Ascending aorta (tissue), 2 donors: ENCODE results near the gene KICS2. TPM values are rescaled to one million over a fixed set of nuclear protein-coding genes. Genes with fewer than 3 reads are reported as not detected.
A peak's percentile ranks its signal among the peaks of the same experiment; 100 is the strongest.

Experiments
- DNase-seq, 2 donors: peaks; one replicate each; pipeline ENCODE4 v3.0.0-alpha.2; 2019; ENCODE audit warnings: low spot score in 2 of 2
- H3K27ac ChIP-seq, 2 donors: fragments of 200-600 bp; sonication (generic); one replicate each; pipeline ENCODE4 v1.5.1; 2016 to 2017; ENCODE audit warnings: mild to moderate bottlenecking in 1 of 2
- H3K27me3 ChIP-seq: fragments of 200-600 bp; sonication (generic); one replicate; pipeline ENCODE4 v1.5.1; 2017
- H3K36me3 ChIP-seq, 2 donors: fragments of 200-600 bp; sonication (generic); one replicate each; pipeline ENCODE4 v1.5.1; 2016
- H3K4me1 ChIP-seq, 2 donors: fragments of 200-600 bp; sonication (generic); one replicate each; pipeline ENCODE4 v1.5.1; 2016 to 2017; ENCODE audit warnings: mild to moderate bottlenecking in 1 of 2
- H3K4me3 ChIP-seq, 2 donors: fragments of 200-600 bp; sonication (generic); one replicate each; pipeline ENCODE4 v1.5.1; 2016 to 2017; ENCODE audit warnings: mild to moderate bottlenecking in 1 of 2
- H3K9me3 ChIP-seq, 2 donors: fragments of 200-600 bp; sonication (generic); one replicate each; pipeline ENCODE4 v1.5.1; 2016
- intact Hi-C: fragments of 100-400 bp; cut with DNase I; formaldehyde crosslinking; loops from one replicate; pipeline ENCODE4 v1.15.1; 2023
- total RNA-seq: library from RNA; depleted of rRNA; stranded (reverse); fragments of >200 nt; gene quantifications from one replicate; pipeline ENCODE4 v1.1.0, GENCODE V29; 2016
- TF ChIP-seq, protein P1 (sequence below), 3 experiments: fragments of 200-600 bp in 2 of 3; fragments of 450-650 bp in 1 of 3; sonication (generic) in 2 of 3; IDR thresholded peaks; one replicate each; pipeline ENCODE4 v1.5.1; 2016 to 2019; ENCODE audit warnings: antibody characterized with exemption in 3 of 3, mild to moderate bottlenecking in 1 of 3, moderate library complexity in 1 of 3

The KICS2 gene
- total RNA-seq, 1 donor from 2014 or later, result 0.75 TPM

DNA sequence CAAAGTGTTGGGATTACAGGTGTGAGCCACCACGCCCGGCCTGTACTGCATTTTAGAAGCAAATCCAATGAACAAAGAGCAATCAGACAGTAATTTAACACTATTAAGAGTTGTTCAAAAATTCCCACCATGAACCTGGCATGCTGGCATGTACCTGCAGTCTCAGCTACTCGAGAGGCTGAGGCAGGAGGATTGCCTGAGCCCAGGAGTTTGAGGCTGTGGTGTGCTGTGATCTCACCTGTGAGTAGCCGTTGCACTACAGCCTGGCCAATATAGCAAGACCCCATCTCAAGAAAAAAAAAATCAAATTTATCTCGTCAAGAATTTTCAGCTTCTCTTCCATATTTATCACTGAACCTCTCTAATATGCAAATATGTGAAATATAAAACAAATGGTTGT lies 39.7 kb upstream of the KICS2 start:
- intact Hi-C loops, result no loop called here
- no peaks in the 10 kb centered on the region for H3K4me1 ChIP-seq
- H3K27ac ChIP-seq, result no peak overlapping the region
- no peaks in the 10 kb centered on the region for H3K36me3 ChIP-seq
- H3K4me3 ChIP-seq, result no peak overlapping the region
- no peaks in the 10 kb centered on the region for H3K9me3 ChIP-seq
- no peak for DNase-seq
- no peaks in the 10 kb centered on the region for H3K27me3 ChIP-seq
- TF ChIP-seq, protein P1, sequence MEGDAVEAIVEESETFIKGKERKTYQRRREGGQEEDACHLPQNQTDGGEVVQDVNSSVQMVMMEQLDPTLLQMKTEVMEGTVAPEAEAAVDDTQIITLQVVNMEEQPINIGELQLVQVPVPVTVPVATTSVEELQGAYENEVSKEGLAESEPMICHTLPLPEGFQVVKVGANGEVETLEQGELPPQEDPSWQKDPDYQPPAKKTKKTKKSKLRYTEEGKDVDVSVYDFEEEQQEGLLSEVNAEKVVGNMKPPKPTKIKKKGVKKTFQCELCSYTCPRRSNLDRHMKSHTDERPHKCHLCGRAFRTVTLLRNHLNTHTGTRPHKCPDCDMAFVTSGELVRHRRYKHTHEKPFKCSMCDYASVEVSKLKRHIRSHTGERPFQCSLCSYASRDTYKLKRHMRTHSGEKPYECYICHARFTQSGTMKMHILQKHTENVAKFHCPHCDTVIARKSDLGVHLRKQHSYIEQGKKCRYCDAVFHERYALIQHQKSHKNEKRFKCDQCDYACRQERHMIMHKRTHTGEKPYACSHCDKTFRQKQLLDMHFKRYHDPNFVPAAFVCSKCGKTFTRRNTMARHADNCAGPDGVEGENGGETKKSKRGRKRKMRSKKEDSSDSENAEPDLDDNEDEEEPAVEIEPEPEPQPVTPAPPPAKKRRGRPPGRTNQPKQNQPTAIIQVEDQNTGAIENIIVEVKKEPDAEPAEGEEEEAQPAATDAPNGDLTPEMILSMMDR (IDR thresholded peaks at IDR 0.05), result no peak

DNA sequence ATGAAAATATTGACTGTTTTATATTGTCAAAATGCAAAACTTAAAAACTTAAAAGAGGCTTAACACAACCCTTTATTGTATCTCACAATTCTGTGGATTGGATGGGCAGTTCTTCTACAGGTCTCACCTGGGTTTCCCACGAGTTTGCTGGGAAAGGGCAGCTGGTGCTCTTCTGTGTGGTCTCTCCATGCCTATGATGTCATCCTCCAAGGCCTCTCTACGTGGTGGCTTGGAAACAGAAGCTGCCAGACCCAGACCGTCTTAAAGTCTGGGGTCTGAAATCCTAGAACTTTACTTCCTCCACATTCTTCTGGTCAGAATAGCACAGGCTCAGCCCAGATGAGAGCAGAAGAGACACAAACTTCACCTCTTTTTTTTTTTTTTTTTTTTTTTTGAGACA lies 36.5 kb upstream of the KICS2 start:
- Histone ChIP-seq H3K36me3 (no peaks in the 10 kb centered on the region), H3K4me1 (no peaks in the 10 kb centered on the region), H3K9me3 (no peaks in the 10 kb centered on the region), H3K4me3 (no peak overlapping the region), H3K27me3 (no peaks in the 10 kb centered on the region), H3K27ac (no peak overlapping the region)
- TF ChIP-seq, protein P1 (IDR thresholded peaks at IDR 0.05), result no peak
- intact Hi-C loops, result loop anchor here (10.0 kb wide), 2 partner anchors 594 to 1154 kb away; partner anchors contain the start of gene DPY19L2
- no peak for DNase-seq

DNA sequence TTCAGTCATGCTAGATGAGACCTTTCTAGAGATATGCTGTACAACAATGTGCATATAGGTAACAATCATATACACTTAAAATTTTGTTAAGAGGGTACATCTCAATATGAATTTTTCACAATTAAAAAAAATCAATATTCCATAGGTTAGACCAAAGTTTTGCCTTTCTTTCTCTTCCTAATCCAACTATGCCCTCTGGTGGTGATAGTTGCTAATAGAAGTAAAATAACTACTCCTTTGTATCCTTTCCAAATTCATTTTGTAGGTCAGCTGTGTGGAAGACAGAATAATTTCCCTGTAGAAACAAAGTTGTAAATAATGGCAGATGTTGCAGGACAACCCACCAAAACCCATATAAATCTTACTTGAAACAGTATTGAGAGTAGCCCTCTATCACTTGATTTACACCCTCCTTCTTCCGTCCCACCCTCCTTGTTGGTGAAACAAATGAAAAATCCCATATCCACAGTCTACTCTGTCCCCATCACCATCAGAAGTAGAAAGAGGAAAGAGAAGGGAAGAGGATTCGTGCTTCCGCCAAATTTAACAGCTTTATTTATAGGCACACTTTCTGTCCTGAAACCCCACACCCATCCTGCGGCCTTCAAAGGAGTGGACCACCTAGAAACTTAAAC lies 34.2 kb upstream of the KICS2 start:
- Histone ChIP-seq H3K9me3 (no peaks in the 10 kb centered on the region), H3K27ac (no peak overlapping the region), H3K36me3 (no peaks in the 10 kb centered on the region), H3K4me1 (peaks cover 0 to 9% of the 10 kb centered on the region in 2 donors), H3K27me3 (no peaks in the 10 kb centered on the region), H3K4me3 (no peak overlapping the region)
- intact Hi-C loops, result loop anchor here (1.0 to 10.0 kb wide), 4 partner anchors 416 to 1151 kb away; partner anchors contain the start of gene DPY19L2
- TF ChIP-seq, protein P1 (IDR thresholded peaks at IDR 0.05), result peak; percentile 44 to 74 (median 59)
- no peak for DNase-seq

DNA sequence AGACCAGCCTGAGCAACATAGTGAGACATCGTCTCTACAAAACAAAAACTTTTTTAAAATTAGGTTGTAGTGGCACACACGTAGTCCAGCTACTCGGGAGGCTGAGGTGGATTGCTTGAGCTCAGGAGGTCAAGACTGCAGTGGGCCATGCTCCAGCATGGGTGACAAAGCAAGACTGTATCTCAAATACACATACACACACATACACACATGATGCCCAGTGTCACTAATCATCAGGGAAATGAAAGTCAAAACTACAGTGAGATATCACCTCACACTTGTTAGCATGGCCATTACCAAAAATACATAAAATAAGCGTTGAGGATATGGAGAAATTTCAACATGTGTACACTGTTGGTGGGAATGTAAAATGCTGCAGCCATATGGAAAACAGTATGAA lies 33.2 kb upstream of the KICS2 start:
- TF ChIP-seq, protein P1 (IDR thresholded peaks at IDR 0.05), result no peak
- H3K4me1 ChIP-seq, result peaks cover 0 to 9% of the 10 kb centered on the region in 2 donors
- no peaks in the 10 kb centered on the region for H3K9me3 ChIP-seq
- H3K27ac ChIP-seq, result no peak overlapping the region
- no peaks in the 10 kb centered on the region for H3K36me3 ChIP-seq
- no peak overlapping the region for H3K4me3 ChIP-seq
- intact Hi-C loops, result loop anchor here (10.0 kb wide), 2 partner anchors 590 to 1150 kb away; partner anchors contain the start of gene DPY19L2
- DNase-seq, result no peak
- H3K27me3 ChIP-seq, result no peaks in the 10 kb centered on the region

DNA sequence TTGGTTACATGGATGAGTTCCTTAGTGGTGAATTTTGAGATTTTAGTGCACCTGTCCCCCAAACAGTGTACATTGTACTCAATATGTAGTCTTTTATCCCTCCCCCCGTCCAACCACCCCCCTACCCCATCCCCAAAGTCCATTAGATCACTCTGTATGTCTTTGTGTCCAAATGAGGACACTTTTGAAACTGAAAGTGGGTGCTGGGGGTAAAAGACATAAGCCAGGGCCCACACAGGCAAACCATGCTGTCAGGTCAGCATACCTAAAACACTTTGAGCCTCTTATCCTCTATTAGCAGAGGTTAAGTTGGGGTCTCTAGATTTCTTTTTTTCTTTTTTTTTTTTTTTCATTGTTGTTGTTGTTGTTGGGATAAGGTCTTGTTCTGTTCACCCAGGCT lies 31.3 kb upstream of the KICS2 start:
- H3K27me3 ChIP-seq, result no peaks in the 10 kb centered on the region
- intact Hi-C loops, result loop anchor here (10.0 kb wide), 2 partner anchors 589 to 1149 kb away; partner anchors contain the start of gene DPY19L2
- no peaks in the 10 kb centered on the region for H3K36me3 ChIP-seq
- peak overlapping the region in 1 of 2 donors; percentile 34 for H3K27ac ChIP-seq
- no peaks in the 10 kb centered on the region for H3K9me3 ChIP-seq
- peaks cover 0 to 9% of the 10 kb centered on the region in 2 donors for H3K4me1 ChIP-seq
- no peak for DNase-seq
- H3K4me3 ChIP-seq, result no peak overlapping the region
- TF ChIP-seq, protein P1 (IDR thresholded peaks at IDR 0.05), result no peak
